Testis (tissue), 3 donors: Measurements from ENCODE around the gene PRTG. TPM values are rescaled to one million over a fixed set of nuclear protein-coding genes. Genes with fewer than 3 reads are reported as not detected.

Source experiments
- DNase-seq: peaks from one replicate; pipeline ENCODE4 v3.0.0-alpha.2; 2019
- H3K27ac ChIP-seq, 2 donors: fragments of 200-600 bp; sonication (generic); one replicate each; pipeline ENCODE4 v1.5.1; 2019
- H3K27me3 ChIP-seq: fragments of 200-600 bp; sonication (generic); one replicate; pipeline ENCODE4 v1.5.1; 2019
- H3K36me3 ChIP-seq: fragments of 200-600 bp; sonication (generic); one replicate; pipeline ENCODE4 v1.5.1; 2017; ENCODE audit warnings: low read depth; ENCODE audit errors: missing control alignments
- H3K4me1 ChIP-seq: fragments of 200-600 bp; sonication (generic); one replicate; pipeline ENCODE4 v1.5.1; 2019
- H3K4me3 ChIP-seq, 2 donors: fragments of 200-600 bp; sonication (generic); one replicate each; pipeline ENCODE4 v1.5.1; 2017 to 2019
- H3K9me3 ChIP-seq: fragments of 200-600 bp; sonication (generic); one replicate; pipeline ENCODE4 v1.5.1; 2017
- CTCF ChIP-seq, 3 experiments: fragments of 450-650 bp in 2 of 3; fragments of 200-600 bp in 1 of 3; sonication (generic) in 1 of 3; IDR thresholded peaks; one replicate each; pipeline ENCODE4 v1.5.1; 2016 to 2019; ENCODE audit warnings: antibody characterized with exemption in 3 of 3, mild to moderate bottlenecking in 2 of 3, moderate library complexity in 1 of 3
- POLR2A ChIP-seq: fragments of 450-650 bp; IDR thresholded peaks from one replicate; pipeline ENCODE4 v1.6.1; 2017; ENCODE audit warnings: antibody characterized with exemption, mild to moderate bottlenecking, moderate library complexity
- WGBS, 2 donors: methylation state at CpG; one replicate each; pipeline ENCODE4 v1.1.5; 2018; 5-methylcytosine and 5-hydroxymethylcytosine counted together
- intact Hi-C: fragments of 100-400 bp; cut with DNase I; formaldehyde crosslinking; loops from one replicate; pipeline ENCODE4 v1.15.1; 2023; ENCODE audit warnings: low total_unique reads
- polyA plus RNA-seq: library from polyadenylated mRNA; stranded (reverse); fragments of 350-450 nt; fragmentation: Illumina TruSeq; extraction: RNeasy Lipid Tissue Mini Kit (QIAGEN cat#74804); gene quantifications from one replicate; pipeline ENCODE4 v1.2.3, GENCODE V29; 2014; ENCODE audit warnings: low read depth, low replicate concordance; ENCODE audit not compliant: insufficient read depth
- total RNA-seq, 2 donors: library from RNA; depleted of rRNA; stranded (reverse); fragments of >200 nt; gene quantifications; one replicate each; pipeline ENCODE4 v1.2.3, GENCODE V29; 2016

Gene PRTG
- total and polyA plus RNA-seq, 3 donors from 2014 or later = 14.7 to 29.7 (median 26.3) TPM

- peak in 2 of 3 experiments; percentile 25 to 67 for TF ChIP-seq CTCF (IDR thresholded peaks at IDR 0.05)
- TF ChIP-seq POLR2A = no peak
- peak; percentile 62 for DNase-seq
Observed at GRCh38 chr15:55774113-55774970, 31.4 kb upstream of the PRTG start.

GRCh38 chr15:55770806-55771205 is 27.9 kb upstream of the PRTG start:
- no peaks in the 10 kb centered on the region for H3K4me1 ChIP-seq
- no peaks in the 10 kb centered on the region for H3K9me3 ChIP-seq
- intact Hi-C loops = no loop called here
- H3K27ac ChIP-seq = no peak overlapping the region
- H3K4me3 ChIP-seq = no peak overlapping the region
- no peaks in the 10 kb centered on the region for H3K27me3 ChIP-seq
- DNase-seq = no peak
- no peak for TF ChIP-seq POLR2A
- TF ChIP-seq CTCF (IDR thresholded peaks at IDR 0.05) = no peak
- no peaks in the 10 kb centered on the region for H3K36me3 ChIP-seq
- WGBS, 2 donors = 57 to 63% methylated on average over 4 of the region's 4 CpGs

More at GRCh38 chr15:55774113-55774970, 31.4 kb upstream of the PRTG start:
- Histone ChIP-seq H3K4me3 (no peak overlapping the region), H3K27me3 (no peaks in the 10 kb centered on the region), H3K27ac (no peak overlapping the region), H3K4me1 (no peaks in the 10 kb centered on the region), H3K36me3 (no peaks in the 10 kb centered on the region), H3K9me3 (no peaks in the 10 kb centered on the region)
- intact Hi-C loops = no loop called here
- WGBS, 2 donors = 68 to 78% methylated on average over 9 of the region's 9 CpGs

- H3K27me3 ChIP-seq = no peaks in the 10 kb centered on the region
- DNase-seq = no peak
- H3K36me3 ChIP-seq = no peaks in the 10 kb centered on the region
- no peak overlapping the region for H3K4me3 ChIP-seq
- WGBS, 2 donors = 68 to 72% methylated on average over 4 of the region's 4 CpGs
- intact Hi-C loops = no loop called here
- H3K4me1 ChIP-seq = no peaks in the 10 kb centered on the region
- no peak overlapping the region for H3K27ac ChIP-seq
- no peaks in the 10 kb centered on the region for H3K9me3 ChIP-seq
- no peak for TF ChIP-seq CTCF (IDR thresholded peaks at IDR 0.05)
Observed at GRCh38 chr15:55770261-55770660, 27.3 kb upstream of the PRTG start.

GRCh38 chr15:55768670-55769185 is 25.8 kb upstream of the PRTG start:
- no peak for TF ChIP-seq POLR2A
- no peak for TF ChIP-seq CTCF (IDR thresholded peaks at IDR 0.05)
- WGBS, 2 donors = 79 to 84% methylated on average over 10 of the region's 10 CpGs
- H3K27ac ChIP-seq = no peak overlapping the region
- H3K4me1 ChIP-seq = no peaks in the 10 kb centered on the region
- intact Hi-C loops = no loop called here
- DNase-seq = no peak
- no peaks in the 10 kb centered on the region for H3K9me3 ChIP-seq
- no peaks in the 10 kb centered on the region for H3K27me3 ChIP-seq
- no peaks in the 10 kb centered on the region for H3K36me3 ChIP-seq
- no peak overlapping the region for H3K4me3 ChIP-seq
